Omental fat pad (tissue), 4 donors: ENCODE measurements around the gene KLC1. TPM values are rescaled to one million over a fixed set of nuclear protein-coding genes. Genes with fewer than 3 reads are reported as not detected.

Experiments used
- ATAC-seq: fragments of 150-250 bp; one replicate; pipeline ENCODE4 v1.9.1; 2016; ENCODE audit warnings: mild to moderate bottlenecking, moderate library complexity; ENCODE audit not compliant: low FRiP score
- DNase-seq: peaks from one replicate; pipeline ENCODE4 v3.0.0-alpha.2; 2019; ENCODE audit warnings: low spot score
- CTCF ChIP-seq, 3 donors: fragments of 450-650 bp; IDR thresholded peaks; one replicate each; pipeline ENCODE4 v1.5.1; 2016 to 2017; ENCODE audit warnings: antibody characterized with exemption in 3 of 3, mild to moderate bottlenecking in 3 of 3, moderate library complexity in 2 of 3
- total RNA-seq, 4 donors: library from RNA; depleted of rRNA; stranded (reverse); fragments of >200 nt; gene quantifications; one replicate each; pipeline ENCODE4 v1.1.0, GENCODE V29; 2016

The KLC1 gene
- total RNA-seq, 4 donors from 2014 or later = 195 to 349 (median 289) TPM

- ATAC-seq (no peak), DNase-seq (no peak)
- TF ChIP-seq CTCF (IDR thresholded peaks at IDR 0.05) = no peak
Measured at GRCh38 chr14:103698380-103699260, 69.6 kb downstream of the KLC1 start.

DNA sequence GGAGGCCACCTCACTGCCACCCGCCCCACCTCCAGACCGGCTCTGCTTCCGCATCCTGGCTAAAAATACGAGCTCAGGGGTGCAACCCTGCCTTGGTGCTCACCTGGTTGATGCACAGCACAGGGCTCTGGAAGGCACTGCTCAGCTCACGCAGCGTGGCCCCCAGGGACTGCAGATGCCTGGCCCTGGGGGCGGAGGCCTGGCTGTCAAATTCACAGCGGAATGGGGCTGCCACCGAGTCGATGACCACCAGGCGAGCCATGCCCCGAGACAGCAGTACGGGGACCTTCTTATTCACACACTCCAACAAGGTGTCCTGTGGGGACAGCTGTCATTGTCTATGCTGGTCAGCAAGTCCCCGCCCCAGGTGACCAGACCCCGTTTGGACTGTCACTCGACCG lies 70.2 kb downstream of the KLC1 start:
- no peak for ATAC-seq
- no peak for TF ChIP-seq CTCF (IDR thresholded peaks at IDR 0.05)
- DNase-seq = no peak

DNA sequence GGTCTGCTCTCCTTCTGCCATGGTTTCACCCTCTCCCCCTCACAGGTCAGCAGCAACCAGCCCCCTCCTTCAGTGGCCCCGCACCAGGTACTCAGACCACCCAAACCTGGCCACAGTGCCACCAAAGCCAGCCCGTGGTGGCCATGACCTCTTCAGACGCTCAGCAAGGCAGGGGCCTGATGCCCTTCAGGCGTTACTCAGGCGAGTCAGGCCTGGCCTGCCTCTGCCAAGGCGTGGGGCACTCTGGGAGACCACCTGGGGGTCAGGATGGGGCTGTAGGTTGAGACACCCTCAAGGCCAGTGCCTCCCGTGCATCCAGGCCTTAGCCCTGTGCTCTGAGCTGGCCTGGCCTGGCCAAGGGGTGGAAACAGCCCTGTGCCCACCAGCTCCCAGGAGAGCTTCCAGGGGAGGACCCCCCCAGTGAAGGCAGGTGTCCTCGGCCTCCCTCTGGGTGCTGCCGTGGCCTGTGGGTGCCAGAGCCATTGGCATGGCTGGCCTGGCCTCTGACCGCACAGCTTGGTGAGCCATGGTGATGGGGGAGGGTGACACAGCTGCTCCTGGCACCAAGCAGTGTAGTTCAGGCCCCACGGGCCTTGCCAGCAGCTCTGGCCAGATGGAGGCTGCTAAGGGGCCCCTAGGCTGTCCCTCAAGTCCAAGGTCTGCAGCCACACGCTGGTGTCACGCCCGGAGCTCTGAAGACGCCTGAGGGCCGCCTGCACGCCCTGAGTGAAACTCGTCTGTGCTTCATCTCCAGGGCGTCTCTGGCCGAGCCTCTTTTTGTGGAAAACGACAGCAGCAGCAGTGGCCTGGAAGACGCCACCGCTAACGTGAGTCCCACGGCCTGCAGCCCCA lies 71.1 kb downstream of the KLC1 start:
- DNase-seq = no peak
- no peak for TF ChIP-seq CTCF (IDR thresholded peaks at IDR 0.05)

GRCh38 chr14:103700753-103701490 lies 71.9 kb downstream of the KLC1 start:
- ATAC-seq (no peak), DNase-seq (no peak)
- TF ChIP-seq CTCF (IDR thresholded peaks at IDR 0.05) = no peak

More for the DNA sequence above, 71.1 kb downstream of the KLC1 start:
- ATAC-seq = no peak

- no peak for DNase-seq
- no peak for ATAC-seq
- no peak for TF ChIP-seq CTCF (IDR thresholded peaks at IDR 0.05)
Measured at GRCh38 chr14:103702095-103702494, 73.1 kb downstream of the KLC1 start.

- TF ChIP-seq CTCF (IDR thresholded peaks at IDR 0.05) = no peak
- ATAC-seq (no peak), DNase-seq (no peak)
Measured at GRCh38 chr14:103702497-103703432, 73.8 kb downstream of the KLC1 start.
